HepG2 (cell line): ENCODE results near the gene OSCP1. TPM values are rescaled to one million over a fixed set of nuclear protein-coding genes. Genes with fewer than 3 reads are reported as not detected.
A peak's percentile ranks its signal among the peaks of the same experiment; 100 is the strongest.

Source experiments
- ATAC-seq: fragments of 200-7000 bp; cut with Tn5 transposase; 3 replicates; pipeline ENCODE4 v1.9.1; 2020; ENCODE audit warnings: mild to moderate bottlenecking, moderate library complexity
- BruUV-seq: library from RNA; stranded (reverse); fragments of 400-500 nt; replicated peaks from 2 replicates; lab custom pipeline; 2021; lab: Mats Ljungman, UMichigan
- CTCF ChIA-PET: fragments of 300-600 bp; formaldehyde crosslinking; extraction: SDS; loops from one replicate; lab custom pipeline; 2021; ENCODE audit warnings: low total read pairs, inconsistent platforms, low intra/inter-chr PET ratio; lab: Yijun Ruan, JAX
- POLR2A ChIA-PET: fragments of 350-600 bp; sonication (Branson Sonifier 250); formaldehyde crosslinking; loops from one replicate; lab custom pipeline; 2020; ENCODE audit warnings: antibody characterized with exemption, inconsistent platforms; lab: Yijun Ruan, JAX
- DNase-seq: peaks from one replicate; pipeline ENCODE4 v3.0.0-alpha.2; 2015; ENCODE audit warnings: low spot score
- FAIRE-seq: peaks from 3 replicates; lab custom pipeline; 2011; peaks lifted over from hg19 to GRCh38; lab: Jason Lieb, UNC
- H2AFZ ChIP-seq: one replicate; pipeline ENCODE4 v1.6.1; 2011; ENCODE audit warnings: low read length, inconsistent platforms
- H3K27ac ChIP-seq: fragments of 300-600 bp; 3 replicates; pipeline ENCODE4 v1.8.0; 2011; ENCODE audit warnings: mixed run types, mild to moderate bottlenecking, mixed read lengths, low read length, inconsistent platforms; ENCODE audit not compliant: insufficient read depth; ENCODE audit errors: extremely low read length
- H3K27me3 ChIP-seq, 2 experiments: fragments of 200-600 bp in 1 of 2; 2 replicates in 1 of 2; 3 replicates in 1 of 2; pipeline versions ENCODE4 v1.6.0 to v1.8.0; 2011; ENCODE audit warnings: low read length in 2 of 2, mild to moderate bottlenecking in 2 of 2, moderate library complexity in 2 of 2, inconsistent platforms in 1 of 2; ENCODE audit not compliant: insufficient read depth in 2 of 2, control insufficient read depth in 1 of 2
- H3K36me3 ChIP-seq, 2 experiments: fragments of 200-600 bp in 1 of 2; replicated peaks in 1 of 2; 2 replicates in 1 of 2; 3 replicates in 1 of 2; pipeline versions ENCODE4 v1.5.1 to v1.8.0; 2011; ENCODE audit warnings: low read length in 2 of 2, inconsistent platforms in 1 of 2; ENCODE audit not compliant: insufficient read depth in 2 of 2, control insufficient read depth in 1 of 2
- H3K4me1 ChIP-seq: 2 replicates; pipeline ENCODE4 v1.5.1; 2012; ENCODE audit warnings: low read length, inconsistent platforms; ENCODE audit not compliant: insufficient read depth
- H3K4me2 ChIP-seq: 2 replicates; pipeline ENCODE4 v1.6.0; 2011; ENCODE audit warnings: low read depth, low read length, inconsistent platforms
- H3K4me3 ChIP-seq, 3 experiments: fragments of 200-600 bp in 1 of 3; sonication (generic), shearing (Covaris generic) in 1 of 3; replicated peaks in 1 of 3; 2 replicates each; pipeline ENCODE4 v1.5.1; 2011 to 2016; ENCODE audit warnings: low read length in 3 of 3, inconsistent platforms in 2 of 3, low read depth in 2 of 3, mild to moderate bottlenecking in 2 of 3, control low read depth in 1 of 3, mixed read lengths in 1 of 3; ENCODE audit not compliant: insufficient read depth in 1 of 3
- H3K79me2 ChIP-seq: one replicate; pipeline ENCODE4 v1.6.1; 2011; ENCODE audit warnings: low read length, inconsistent platforms; ENCODE audit not compliant: insufficient read depth
- H3K9ac ChIP-seq: 2 replicates; pipeline ENCODE4 v1.6.0; 2011; ENCODE audit warnings: mild to moderate bottlenecking, low read depth, low read length, inconsistent platforms; ENCODE audit not compliant: insufficient read depth
- H3K9me3 ChIP-seq: 2 replicates; pipeline ENCODE4 v1.5.1; 2012; ENCODE audit warnings: mild to moderate bottlenecking, low read length
- H4K20me1 ChIP-seq: 2 replicates; pipeline ENCODE4 v1.6.0; 2011; ENCODE audit warnings: inconsistent platforms, mild to moderate bottlenecking, low read length, moderate library complexity; ENCODE audit not compliant: insufficient read depth
- HNRNPUL1 ChIP-seq: fragments of 200-400 bp; formaldehyde crosslinking; IDR thresholded peaks from 2 replicates; pipeline ENCODE4 v1.6.1; 2017; ENCODE audit warnings: low read depth, mild to moderate bottlenecking, low read length, moderate library complexity
- MATR3 ChIP-seq: sonication (generic); formaldehyde crosslinking; IDR thresholded peaks from 2 replicates; pipeline ENCODE4 v1.4.0; 2020; ENCODE audit warnings: missing genetic modification reagents
- ZMYM2 ChIP-seq: sonication (generic); formaldehyde crosslinking; IDR thresholded peaks from 2 replicates; pipeline ENCODE4 v1.8.0; 2022; ENCODE audit warnings: mild to moderate bottlenecking, missing genetic modification reagents
- ZNF121 ChIP-seq: sonication (generic); formaldehyde crosslinking; IDR thresholded peaks from 2 replicates; pipeline ENCODE4 v1.5.0; 2020; ENCODE audit warnings: mild to moderate bottlenecking, missing genetic modification reagents
- ZNF160 ChIP-seq: sonication (generic); formaldehyde crosslinking; IDR thresholded peaks from 2 replicates; pipeline ENCODE4 v1.8.0; 2022; ENCODE audit warnings: mild to moderate bottlenecking, inconsistent platforms, missing genetic modification reagents
- ZNF235 ChIP-seq: sonication (generic); formaldehyde crosslinking; IDR thresholded peaks from 2 replicates; pipeline ENCODE4 v1.8.1; 2023; ENCODE audit warnings: mild to moderate bottlenecking, missing genetic modification reagents, borderline replicate concordance
- ZNF431 ChIP-seq: sonication (generic); formaldehyde crosslinking; IDR thresholded peaks from 2 replicates; pipeline ENCODE4 v1.9.0; 2022; ENCODE audit warnings: missing genetic modification reagents, low read depth, mild to moderate bottlenecking, borderline replicate concordance
- ZSCAN21 ChIP-seq: sonication (generic); formaldehyde crosslinking; IDR thresholded peaks from 2 replicates; pipeline ENCODE4 v1.8.0; 2022; ENCODE audit warnings: mild to moderate bottlenecking, missing genetic modification reagents, moderate library complexity, borderline replicate concordance
- WGBS: methylation state at CpG from one replicate; pipeline ENCODE4 v1.1.6; 2017; ENCODE audit warnings: low lambda C conversion rate; 5-methylcytosine and 5-hydroxymethylcytosine counted together
- in situ Hi-C: cut with HindIII; loops from 2 replicates; pipeline ENCODE4 v1.10.0; 2017; ENCODE audit warnings: low pct_unique_long_range_greater_than_20kb; ENCODE audit not compliant: extremely low pct_ligation_motif_present
- intact Hi-C: fragments of 100-400 bp; cut with micrococcal nuclease; formaldehyde crosslinking; loops from one replicate; pipeline ENCODE4 v1.10.0; 2022; ENCODE audit not compliant: unreplicated experiment
- polyA plus RNA-seq, 8 experiments: library from polyadenylated mRNA; depleted of rRNA in 3 of 8; stranded (reverse) in 7 of 8; unstranded in 1 of 8; fragments of >200 nt; fragmentation: Illumina TruSeq in 4 of 8; extraction: Trizol in 4 of 8; gene quantifications; 2 replicates each; pipeline versions ENCODE4 v1.2.1 to v1.2.3, GENCODE V29; 2011 to 2016; ENCODE audit warnings: low read depth in 4 of 8, missing spikeins in 1 of 8, mixed read lengths in 1 of 8; ENCODE audit not compliant: insufficient read depth in 1 of 8
- total RNA-seq, 5 experiments: library from RNA; depleted of rRNA; stranded (reverse); fragments of >200 nt; fragmentation: Illumina TruSeq; extraction: Trizol; gene quantifications; 2 replicates each; pipeline ENCODE4 v1.2.3, GENCODE V29; 2016; ENCODE audit warnings: low read depth in 1 of 5
- TF ChIP-seq, protein P1 (sequence below): sonication (generic); formaldehyde crosslinking; IDR thresholded peaks from 2 replicates; pipeline ENCODE4 v1.4.0; 2020; ENCODE audit warnings: missing genetic modification reagents, borderline replicate concordance
- TF ChIP-seq, protein P2 (sequence below): IDR thresholded peaks from 2 replicates; pipeline ENCODE4 v1.6.1; 2018; ENCODE audit warnings: missing genetic modification reagents, mild to moderate bottlenecking, missing compliant biosample characterization

Gene OSCP1
- total and polyA plus RNA-seq, 2 of the 13 experiments (the other 11 are each of a cell fraction or from before 2014, with no cell fraction given) = 0.60 to 0.84 TPM

DNA sequence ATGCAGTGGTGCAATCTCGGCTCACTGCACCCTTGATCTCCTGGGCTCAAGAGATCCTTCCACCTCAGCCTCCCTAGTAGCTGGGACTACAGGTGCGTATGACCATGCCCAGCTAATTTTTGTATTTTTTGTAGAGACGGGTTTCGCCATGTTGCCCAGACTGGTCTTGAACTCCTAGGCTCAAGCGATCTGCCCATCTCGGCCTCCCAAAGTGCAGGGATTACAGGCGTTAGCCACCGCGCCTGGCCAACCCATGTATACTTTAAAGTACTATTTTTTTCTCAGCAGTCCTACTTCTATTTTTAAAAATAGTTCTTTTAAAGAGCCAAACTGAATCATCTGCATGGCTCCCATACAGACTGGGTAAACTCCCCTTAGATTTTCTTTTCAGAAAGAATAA is 68.0 kb downstream of the OSCP1 start (continued):
- TF ChIP-seq, protein P1, sequence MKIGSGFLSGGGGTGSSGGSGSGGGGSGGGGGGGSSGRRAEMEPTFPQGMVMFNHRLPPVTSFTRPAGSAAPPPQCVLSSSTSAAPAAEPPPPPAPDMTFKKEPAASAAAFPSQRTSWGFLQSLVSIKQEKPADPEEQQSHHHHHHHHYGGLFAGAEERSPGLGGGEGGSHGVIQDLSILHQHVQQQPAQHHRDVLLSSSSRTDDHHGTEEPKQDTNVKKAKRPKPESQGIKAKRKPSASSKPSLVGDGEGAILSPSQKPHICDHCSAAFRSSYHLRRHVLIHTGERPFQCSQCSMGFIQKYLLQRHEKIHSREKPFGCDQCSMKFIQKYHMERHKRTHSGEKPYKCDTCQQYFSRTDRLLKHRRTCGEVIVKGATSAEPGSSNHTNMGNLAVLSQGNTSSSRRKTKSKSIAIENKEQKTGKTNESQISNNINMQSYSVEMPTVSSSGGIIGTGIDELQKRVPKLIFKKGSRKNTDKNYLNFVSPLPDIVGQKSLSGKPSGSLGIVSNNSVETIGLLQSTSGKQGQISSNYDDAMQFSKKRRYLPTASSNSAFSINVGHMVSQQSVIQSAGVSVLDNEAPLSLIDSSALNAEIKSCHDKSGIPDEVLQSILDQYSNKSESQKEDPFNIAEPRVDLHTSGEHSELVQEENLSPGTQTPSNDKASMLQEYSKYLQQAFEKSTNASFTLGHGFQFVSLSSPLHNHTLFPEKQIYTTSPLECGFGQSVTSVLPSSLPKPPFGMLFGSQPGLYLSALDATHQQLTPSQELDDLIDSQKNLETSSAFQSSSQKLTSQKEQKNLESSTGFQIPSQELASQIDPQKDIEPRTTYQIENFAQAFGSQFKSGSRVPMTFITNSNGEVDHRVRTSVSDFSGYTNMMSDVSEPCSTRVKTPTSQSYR (CRISPR knock-in tag) = no peak
- TF ChIP-seq MATR3 (CRISPR knock-in tag) (no peak), ZSCAN21 (CRISPR knock-in tag) (no peak), ZNF160 (CRISPR knock-in tag) (no peak), HNRNPUL1 (no peak)

DNA sequence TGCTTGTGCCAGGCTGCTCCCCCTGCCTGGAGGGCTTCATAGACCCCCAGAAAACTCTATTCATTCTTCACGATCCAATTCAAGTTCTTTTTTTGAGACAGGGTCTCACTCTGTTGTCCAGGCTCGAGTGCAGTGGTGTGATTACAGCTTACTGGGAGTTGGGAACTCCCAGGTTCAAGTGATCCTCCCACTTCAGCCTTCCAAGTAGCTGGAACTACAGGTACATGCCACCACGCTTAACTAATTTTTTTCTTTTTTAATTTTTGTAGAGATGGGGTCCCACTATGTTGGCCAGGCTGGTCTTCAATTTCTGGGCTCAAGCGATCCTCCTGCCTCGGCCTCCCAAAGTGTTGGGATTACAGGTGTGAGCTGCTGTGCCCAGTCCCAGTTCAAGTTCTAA is 68.8 kb downstream of the OSCP1 start:
- peaks cover 80% of the 10 kb centered on the region for H3K79me2 ChIP-seq
- in situ Hi-C loops (no loop called here), intact Hi-C loops (loop anchor here (5.0 kb wide), 1 partner anchor 41 kb away; no protein-coding TSS in a partner anchor)
- peak overlapping the region; percentile 75 for H3K27ac ChIP-seq
- no peaks in the 10 kb centered on the region; a peak in 1 of 5 replicates for H3K27me3 ChIP-seq
- no peak overlapping the region for H3K9ac ChIP-seq
- ChIA-PET POLR2A (interaction anchor here (1.2 to 2.1 kb wide), 3 partner anchors 16 to 141 kb away, joined by 3 to 12 read pairs (median 5); partner anchors contain the start of gene LSM10), CTCF (no interaction called here)
- H3K4me2 ChIP-seq = no peak overlapping the region; the same call in 1 of the 2 replicates
- no peak overlapping the region for H3K4me3 ChIP-seq
- TF ChIP-seq ZNF431 = no peak
- TF ChIP-seq ZMYM2 (CRISPR knock-in tag) = no peak
- TF ChIP-seq ZNF121 (CRISPR knock-in tag) = peak; percentile 74
- TF ChIP-seq, protein P2, sequence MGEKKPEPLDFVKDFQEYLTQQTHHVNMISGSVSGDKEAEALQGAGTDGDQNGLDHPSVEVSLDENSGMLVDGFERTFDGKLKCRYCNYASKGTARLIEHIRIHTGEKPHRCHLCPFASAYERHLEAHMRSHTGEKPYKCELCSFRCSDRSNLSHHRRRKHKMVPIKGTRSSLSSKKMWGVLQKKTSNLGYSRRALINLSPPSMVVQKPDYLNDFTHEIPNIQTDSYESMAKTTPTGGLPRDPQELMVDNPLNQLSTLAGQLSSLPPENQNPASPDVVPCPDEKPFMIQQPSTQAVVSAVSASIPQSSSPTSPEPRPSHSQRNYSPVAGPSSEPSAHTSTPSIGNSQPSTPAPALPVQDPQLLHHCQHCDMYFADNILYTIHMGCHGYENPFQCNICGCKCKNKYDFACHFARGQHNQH (CRISPR knock-in tag) = no peak
- TF ChIP-seq ZNF235 (CRISPR knock-in tag) = no peak
- 93% methylated on average over 5 of the region's 5 CpGs for WGBS
- H2AFZ ChIP-seq = no peak overlapping the region
- ATAC-seq (no peak), DNase-seq (no peak), FAIRE-seq (no peak)
- H3K4me1 ChIP-seq = peaks cover 74% of the 10 kb centered on the region
- peaks cover 6 to 8% of the 10 kb centered on the region in 2 experiments; a peak in 4 of 5 replicates for H3K36me3 ChIP-seq
- H3K9me3 ChIP-seq = no peaks in the 10 kb centered on the region
- peaks cover 10% of the 10 kb centered on the region for H4K20me1 ChIP-seq
- no TSS peak for BruUV-seq
